Body of pancreas (tissue), 4 donors: Measurements from ENCODE around the gene SLITRK6.

ENCODE experiments used
- POLR2A ChIP-seq, 3 donors: fragments of 450-650 bp; IDR thresholded peaks; one replicate each; pipeline ENCODE4 v1.6.1; 2016; ENCODE audit warnings: antibody characterized with exemption in 3 of 3, mild to moderate bottlenecking in 2 of 3
- TF ChIP-seq, protein P1 (sequence below), 7 experiments: fragments of 450-650 bp in 4 of 7; fragments of 200-600 bp in 3 of 7; sonication (generic) in 3 of 7; IDR thresholded peaks; one replicate each; pipeline ENCODE4 v1.5.1; 2016 to 2019; ENCODE audit warnings: antibody characterized with exemption in 7 of 7

DNA sequence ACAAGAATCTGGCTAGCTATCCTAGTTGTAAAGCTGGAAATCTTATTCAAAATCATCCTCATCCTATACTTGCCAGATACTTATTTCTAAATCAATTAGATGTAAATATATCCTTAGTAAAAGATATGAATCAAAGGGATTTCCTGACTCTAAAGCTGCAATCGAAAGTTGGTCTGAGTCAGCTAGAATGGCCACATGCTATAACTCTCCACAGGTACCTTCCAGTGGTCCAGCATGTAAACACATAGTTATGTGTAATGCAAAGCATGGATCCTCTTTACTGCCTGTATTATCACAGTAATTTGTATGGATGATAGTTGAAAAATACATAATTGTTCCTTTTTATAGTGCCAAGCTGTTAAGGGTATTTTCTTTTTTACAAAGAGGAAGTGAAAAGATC lies 27.4 kb downstream of the SLITRK6 start:
- no peak for TF ChIP-seq POLR2A (IDR thresholded peaks at IDR 0.05)
- TF ChIP-seq, protein P1, sequence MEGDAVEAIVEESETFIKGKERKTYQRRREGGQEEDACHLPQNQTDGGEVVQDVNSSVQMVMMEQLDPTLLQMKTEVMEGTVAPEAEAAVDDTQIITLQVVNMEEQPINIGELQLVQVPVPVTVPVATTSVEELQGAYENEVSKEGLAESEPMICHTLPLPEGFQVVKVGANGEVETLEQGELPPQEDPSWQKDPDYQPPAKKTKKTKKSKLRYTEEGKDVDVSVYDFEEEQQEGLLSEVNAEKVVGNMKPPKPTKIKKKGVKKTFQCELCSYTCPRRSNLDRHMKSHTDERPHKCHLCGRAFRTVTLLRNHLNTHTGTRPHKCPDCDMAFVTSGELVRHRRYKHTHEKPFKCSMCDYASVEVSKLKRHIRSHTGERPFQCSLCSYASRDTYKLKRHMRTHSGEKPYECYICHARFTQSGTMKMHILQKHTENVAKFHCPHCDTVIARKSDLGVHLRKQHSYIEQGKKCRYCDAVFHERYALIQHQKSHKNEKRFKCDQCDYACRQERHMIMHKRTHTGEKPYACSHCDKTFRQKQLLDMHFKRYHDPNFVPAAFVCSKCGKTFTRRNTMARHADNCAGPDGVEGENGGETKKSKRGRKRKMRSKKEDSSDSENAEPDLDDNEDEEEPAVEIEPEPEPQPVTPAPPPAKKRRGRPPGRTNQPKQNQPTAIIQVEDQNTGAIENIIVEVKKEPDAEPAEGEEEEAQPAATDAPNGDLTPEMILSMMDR (IDR thresholded peaks at IDR 0.05) = no peak
